ENCODE data around the gene ZNRF1. TPM values are rescaled to one million over a fixed set of nuclear protein-coding genes. Genes with fewer than 3 reads are reported as not detected.

ZNRF1 gene
- total and polyA plus RNA-seq, 2 of the 8 experiments (the other 6 are each of a cell fraction or from before 2014, with no cell fraction given), result 33.5 to 52.9 TPM

DNA sequence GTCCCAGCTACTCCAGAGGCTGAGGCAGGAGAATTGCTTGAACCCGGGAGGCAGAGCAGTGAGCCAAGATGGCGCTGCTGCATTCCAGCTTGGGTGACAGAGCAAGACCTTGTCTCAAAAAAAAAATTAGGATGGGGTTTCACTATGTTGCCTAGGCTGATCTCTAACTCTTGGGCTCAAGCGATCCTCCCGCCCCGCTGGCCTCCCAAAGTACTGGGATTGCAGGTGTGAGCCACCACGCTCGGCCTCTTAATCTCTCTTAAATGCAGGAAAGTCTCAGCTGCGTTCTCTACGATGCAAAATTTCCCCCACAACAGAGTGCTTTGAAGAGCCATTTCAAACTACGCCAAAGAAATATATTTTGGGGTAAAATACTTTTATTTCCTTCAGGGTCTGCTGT, 8.0 kb upstream of the ZNRF1 start:
- Histone ChIP-seq H4K8ac (ENCODE audit: extremely low read depth, insufficient read depth, low read length) (no peak overlapping the region), H3K56ac (replicated peaks; ENCODE audit: insufficient read length, low read depth, low read length) (no peak overlapping the region), H3K9me3 (ENCODE audit: insufficient read depth in 2 of 2, low read depth in 1 of 2, low read length in 1 of 2) (no peaks in the 10 kb centered on the region), H3K23me2 (ENCODE audit: low read depth, low read length) (no peaks in the 10 kb centered on the region), H4K5ac (ENCODE audit: insufficient read length, low read depth, low read length) (no peak overlapping the region), H3K79me1 (ENCODE audit: low read depth, low read length) (no peaks in the 10 kb centered on the region), H2BK15ac (ENCODE audit: low read length) (no peak overlapping the region), H3K18ac (ENCODE audit: extremely low read depth, low read length) (no peak overlapping the region), H3K4me2 (ENCODE audit: insufficient read depth in 1 of 2, low read depth in 2 of 2, low read length in 2 of 2) (no peak overlapping the region), H2BK5ac (ENCODE audit: low read depth, low read length) (no peak overlapping the region), H3K14ac (ENCODE audit: insufficient read length) (no peak overlapping the region), H4K20me1 (replicated peaks in 1 of 2; ENCODE audit: control insufficient read depth in 1 of 2, insufficient read depth in 2 of 2, low read length in 2 of 2) (no peaks in the 10 kb centered on the region), H3K36me3 (ENCODE audit: control insufficient read depth in 2 of 4, insufficient read depth in 4 of 4, low read length in 3 of 4) (no peaks in the 10 kb centered on the region), H2BK12ac (ENCODE audit: low read depth, low read length) (no peak overlapping the region), H3K4me1 (replicated peaks in 1 of 4; ENCODE audit: control insufficient read depth in 3 of 4, insufficient read depth in 4 of 4, low read length in 3 of 4) (peaks cover 2 to 9% (median 8%) of the 10 kb centered on the region in 4 experiments; a peak in 6 of 7 replicates), H3K27me3 (replicated peaks in 1 of 4; ENCODE audit: control insufficient read depth in 3 of 4, extremely low read depth in 1 of 4, insufficient read depth in 3 of 4, low read length in 3 of 4) (no peaks in the 10 kb centered on the region), H4K91ac (replicated peaks; ENCODE audit: insufficient read length, low read length) (no peak overlapping the region), H3K4me3 (ENCODE audit: extremely low read depth in 1 of 4, insufficient read depth in 2 of 4, low read depth in 3 of 4, low read length in 4 of 4) (no peak overlapping the region), H3K79me2 (ENCODE audit: control insufficient read depth in 1 of 2, insufficient read depth in 2 of 2, low read length in 2 of 2) (no peaks in the 10 kb centered on the region), H2BK20ac (ENCODE audit: low read length) (no peak overlapping the region), H3K9ac (replicated peaks in 1 of 4; ENCODE audit: extremely low read depth in 1 of 4, low read depth in 3 of 4, low read length in 3 of 4) (no peak overlapping the region), H3K4ac (replicated peaks; ENCODE audit: insufficient read length, low read depth, low read length) (no peak overlapping the region), H2AK5ac (ENCODE audit: low read depth, low read length) (no peak overlapping the region), H2BK120ac (replicated peaks; ENCODE audit: low read depth, low read length) (no peak overlapping the region), H3K27ac (ENCODE audit: low read depth, low read length) (no peak overlapping the region), H2AFZ (ENCODE audit: low read length) (no peak overlapping the region), H3K23ac (ENCODE audit: insufficient read length) (no peak overlapping the region)
- POLR2A ChIA-PET (ENCODE audit: partially characterized antibody), result no interaction called here
- no peak for DNase-seq (ENCODE audit: low read depth in 1 of 2, low spot score in 2 of 2)
- FAIRE-seq, result no peak
- 91% methylated on average over 10 of the region's 10 CpGs; no CpG with 5 or more reads in 1 of the 2 experiments for WGBS, 2 experiments (ENCODE audit: extremely low coverage in 1 of 2, insufficient coverage in 1 of 2, insufficient read length in 1 of 2, insufficient replicate concordance in 2 of 2, low coverage in 1 of 2, low lambda C conversion rate in 2 of 2, missing lambda C conversion rate in 1 of 2)
- no peak for TF ChIP-seq KDM1A (IDR thresholded peaks at IDR 0.05; ENCODE audit: borderline replicate concordance, low read length)
- TF ChIP-seq SIN3A (conservative IDR thresholded peaks at IDR 0.05 in 1 of 2, IDR thresholded peaks at IDR 0.05 in 1 of 2; ENCODE audit: low read depth in 1 of 2, low read length in 2 of 2), result no peak
- no peak for TF ChIP-seq SP1 (IDR thresholded peaks at IDR 0.05; ENCODE audit: low read depth, low read length)
- CTCF ChIA-PET (ENCODE audit: partially characterized antibody), result interaction anchor here (1.1 kb wide), 1 partner anchor 120 kb away, joined by 3 read pairs; no protein-coding TSS in a partner anchor

Data from H1 (cell line).